ENCODE measurements around the gene ZSWIM5.
"Not testable (repeated sequence)": the region's sequence is repeated elsewhere in the genome, so short reads cannot be mapped to it uniquely, and the experiment has no call there.

- TF ChIP-seq POLR2A, CTCF (IDR thresholded peaks at IDR 0.05): not testable (repeated sequence)
Observed at GRCh38 chr1:45101528-45101927, 104.9 kb downstream of the ZSWIM5 start.

All from breast epithelium (tissue), 3 donors.